Liver (tissue), 3 donors: ENCODE data around the gene ACCSL.

Source experiments
- ATF3 ChIP-seq: IDR thresholded peaks from 2 replicates; pipeline ENCODE4 v1.6.1; 2016; ENCODE audit warnings: antibody characterized with exemption
- GABPA ChIP-seq, 2 donors: IDR thresholded peaks in 1 of 2; conservative IDR thresholded peaks in 1 of 2; 2 replicates each; pipeline ENCODE4 v1.6.1; 2016; ENCODE audit warnings: antibody characterized with exemption in 2 of 2, mild to moderate bottlenecking in 1 of 2, moderate library complexity in 1 of 2
- JUND ChIP-seq, 2 donors: IDR thresholded peaks; 2 replicates each; pipeline ENCODE4 v1.6.1; 2016; ENCODE audit warnings: antibody characterized with exemption in 2 of 2
- MAX ChIP-seq: IDR thresholded peaks from 2 replicates; pipeline ENCODE4 v1.6.1; 2016; ENCODE audit warnings: antibody characterized with exemption
- NR2F2 ChIP-seq: IDR thresholded peaks from 2 replicates; pipeline ENCODE4 v1.6.1; 2016; ENCODE audit warnings: antibody characterized with exemption
- RAD21 ChIP-seq, 2 donors: IDR thresholded peaks; 2 replicates each; pipeline ENCODE4 v1.6.1; 2016; ENCODE audit warnings: antibody characterized with exemption in 2 of 2, mild to moderate bottlenecking in 2 of 2
- REST ChIP-seq: IDR thresholded peaks from 2 replicates; pipeline ENCODE4 v1.6.1; 2016; ENCODE audit warnings: antibody characterized with exemption, mild to moderate bottlenecking
- RXRA ChIP-seq, 2 donors: IDR thresholded peaks; 2 replicates each; pipeline ENCODE4 v1.6.1; 2017 to 2018; ENCODE audit warnings: antibody characterized with exemption in 2 of 2, mild to moderate bottlenecking in 1 of 2
- SP1 ChIP-seq: IDR thresholded peaks from 2 replicates; pipeline ENCODE4 v1.6.1; 2018; ENCODE audit warnings: antibody characterized with exemption, mild to moderate bottlenecking
- TAF1 ChIP-seq: conservative IDR thresholded peaks from 2 replicates; pipeline ENCODE4 v1.6.1; 2016; ENCODE audit warnings: antibody characterized with exemption, mild to moderate bottlenecking
- YY1 ChIP-seq: IDR thresholded peaks from 2 replicates; pipeline ENCODE4 v1.6.1; 2016; ENCODE audit warnings: antibody characterized with exemption, mild to moderate bottlenecking
- ZBTB33 ChIP-seq: IDR thresholded peaks from 2 replicates; pipeline ENCODE4 v1.6.1; 2016; ENCODE audit warnings: antibody characterized with exemption
- TF ChIP-seq, protein P1 (sequence below): fragments of 150-350 bp; IDR thresholded peaks from 2 replicates; pipeline ENCODE4 v1.5.1; 2017; ENCODE audit warnings: improper control_type of control experiment, low read depth, low read length; ENCODE audit not compliant: missing input control
- donor health status: healthy.
- donor health status: healthy.

DNA sequence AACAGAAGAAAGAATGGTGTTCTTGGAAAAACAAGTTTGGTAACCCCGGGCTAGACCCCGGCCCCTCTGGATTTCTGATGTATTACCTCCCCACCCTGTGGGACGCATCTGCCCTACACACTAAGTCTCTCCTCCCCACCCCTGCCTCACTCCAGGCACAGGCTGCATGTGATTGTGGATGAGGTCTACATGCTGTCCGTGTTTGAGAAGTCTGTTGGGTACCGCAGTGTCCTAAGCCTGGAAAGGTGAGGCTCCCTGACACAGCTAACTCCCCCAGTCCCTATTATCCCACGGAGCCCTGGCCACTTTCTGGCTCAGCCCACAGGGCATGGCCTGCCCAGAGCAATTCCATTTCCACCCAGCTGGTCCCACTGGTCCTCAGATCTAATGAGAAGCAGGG lies 31.6 kb downstream of the ACCSL start:
- TF ChIP-seq, protein P1, sequence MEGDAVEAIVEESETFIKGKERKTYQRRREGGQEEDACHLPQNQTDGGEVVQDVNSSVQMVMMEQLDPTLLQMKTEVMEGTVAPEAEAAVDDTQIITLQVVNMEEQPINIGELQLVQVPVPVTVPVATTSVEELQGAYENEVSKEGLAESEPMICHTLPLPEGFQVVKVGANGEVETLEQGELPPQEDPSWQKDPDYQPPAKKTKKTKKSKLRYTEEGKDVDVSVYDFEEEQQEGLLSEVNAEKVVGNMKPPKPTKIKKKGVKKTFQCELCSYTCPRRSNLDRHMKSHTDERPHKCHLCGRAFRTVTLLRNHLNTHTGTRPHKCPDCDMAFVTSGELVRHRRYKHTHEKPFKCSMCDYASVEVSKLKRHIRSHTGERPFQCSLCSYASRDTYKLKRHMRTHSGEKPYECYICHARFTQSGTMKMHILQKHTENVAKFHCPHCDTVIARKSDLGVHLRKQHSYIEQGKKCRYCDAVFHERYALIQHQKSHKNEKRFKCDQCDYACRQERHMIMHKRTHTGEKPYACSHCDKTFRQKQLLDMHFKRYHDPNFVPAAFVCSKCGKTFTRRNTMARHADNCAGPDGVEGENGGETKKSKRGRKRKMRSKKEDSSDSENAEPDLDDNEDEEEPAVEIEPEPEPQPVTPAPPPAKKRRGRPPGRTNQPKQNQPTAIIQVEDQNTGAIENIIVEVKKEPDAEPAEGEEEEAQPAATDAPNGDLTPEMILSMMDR: no peak
- TF ChIP-seq YY1 (no peak), REST (no peak), MAX (no peak), GABPA (IDR thresholded peaks at IDR 0.05 in 1 of 2, conservative IDR thresholded peaks at IDR 0.05 in 1 of 2) (no peak), TAF1 (no peak), JUND (IDR thresholded peaks at IDR 0.05) (no peak), RXRA (IDR thresholded peaks at IDR 0.05) (no peak), ZBTB33 (no peak), NR2F2 (no peak), SP1 (no peak), ATF3 (no peak), RAD21 (IDR thresholded peaks at IDR 0.05) (no peak)
